Upper lobe of right lung (tissue), 1 donor: Measurements from ENCODE around the gene RAD51C. TPM values are rescaled to one million over a fixed set of nuclear protein-coding genes. Genes with fewer than 3 reads are reported as not detected.

Source experiments
- ATAC-seq: fragments of 200-7000 bp; cut with Tn5 transposase; one replicate; pipeline ENCODE4 v1.9.1; 2020; ENCODE audit warnings: mild to moderate bottlenecking, moderate library complexity
- DNase-seq: peaks from one replicate; pipeline ENCODE4 v3.0.0-alpha.2; 2020
- H3K27ac ChIP-seq: fragments of 200-600 bp; one replicate; pipeline ENCODE4 v1.8.0; 2022
- H3K27me3 ChIP-seq: fragments of 200-600 bp; one replicate; pipeline ENCODE4 v1.8.0; 2022; ENCODE audit warnings: mild to moderate bottlenecking
- H3K36me3 ChIP-seq: fragments of 200-600 bp; one replicate; pipeline ENCODE4 v1.8.0; 2022
- H3K4me1 ChIP-seq: fragments of 200-600 bp; one replicate; pipeline ENCODE4 v1.8.0; 2022
- H3K4me3 ChIP-seq: fragments of 200-600 bp; one replicate; pipeline ENCODE4 v1.8.0; 2022; ENCODE audit warnings: mild to moderate bottlenecking
- H3K9me3 ChIP-seq: fragments of 200-600 bp; one replicate; pipeline ENCODE4 v1.8.0; 2022
- intact Hi-C: fragments of 100-400 bp; cut with DNase I; formaldehyde crosslinking; loops from one replicate; pipeline ENCODE4 v1.11.0; 2022
- total RNA-seq: library from RNA; stranded (reverse); fragmentation: NEBNext Ultra II Directional; extraction: Animal tissue kit (Norgen Biotek cat#: 25700); gene quantifications from one replicate; pipeline ENCODE4 v1.2.1, GENCODE V29; 2021
- TF ChIP-seq, protein P1 (sequence below): fragments of 200-600 bp; IDR thresholded peaks from one replicate; pipeline ENCODE4 v1.8.0; 2022; ENCODE audit warnings: antibody characterized with exemption
- donor health status: DM: no; HTN: yes; CAD: no; lungs with severe emphysema.

RAD51C gene
- total RNA-seq, 1 donor from 2014 or later, result 15.3 TPM

GRCh38 chr17:58691701-58692238 is 632 bp upstream of the RAD51C start, which contains the start of gene TEX14:
TSS of gene TEX14 (minus strand) at chr17:58692045. CDS start at chr17:58652001, 40,044 bp downstream.
- Histone ChIP-seq H3K9me3 (no peaks in the 10 kb centered on the region), H3K4me1 (peaks cover 16% of the 10 kb centered on the region), H3K27me3 (no peaks in the 10 kb centered on the region), H3K4me3 (peak within 1 kb of the TSS; percentile 88), H3K36me3 (no peaks in the 10 kb centered on the region), H3K27ac (peak within 1 kb of the TSS; percentile 88)
- no peak for ATAC-seq
- DNase-seq, result no peak
- TF ChIP-seq, protein P1, sequence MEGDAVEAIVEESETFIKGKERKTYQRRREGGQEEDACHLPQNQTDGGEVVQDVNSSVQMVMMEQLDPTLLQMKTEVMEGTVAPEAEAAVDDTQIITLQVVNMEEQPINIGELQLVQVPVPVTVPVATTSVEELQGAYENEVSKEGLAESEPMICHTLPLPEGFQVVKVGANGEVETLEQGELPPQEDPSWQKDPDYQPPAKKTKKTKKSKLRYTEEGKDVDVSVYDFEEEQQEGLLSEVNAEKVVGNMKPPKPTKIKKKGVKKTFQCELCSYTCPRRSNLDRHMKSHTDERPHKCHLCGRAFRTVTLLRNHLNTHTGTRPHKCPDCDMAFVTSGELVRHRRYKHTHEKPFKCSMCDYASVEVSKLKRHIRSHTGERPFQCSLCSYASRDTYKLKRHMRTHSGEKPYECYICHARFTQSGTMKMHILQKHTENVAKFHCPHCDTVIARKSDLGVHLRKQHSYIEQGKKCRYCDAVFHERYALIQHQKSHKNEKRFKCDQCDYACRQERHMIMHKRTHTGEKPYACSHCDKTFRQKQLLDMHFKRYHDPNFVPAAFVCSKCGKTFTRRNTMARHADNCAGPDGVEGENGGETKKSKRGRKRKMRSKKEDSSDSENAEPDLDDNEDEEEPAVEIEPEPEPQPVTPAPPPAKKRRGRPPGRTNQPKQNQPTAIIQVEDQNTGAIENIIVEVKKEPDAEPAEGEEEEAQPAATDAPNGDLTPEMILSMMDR, result no peak
- intact Hi-C loops, result no loop called here

GRCh38 chr17:58693208-58693607 is 806 bp downstream of the RAD51C start:
- TF ChIP-seq, protein P1, result no peak
- Histone ChIP-seq H3K4me3 (peak overlapping the region; percentile 88), H3K36me3 (no peaks in the 10 kb centered on the region), H3K27me3 (no peaks in the 10 kb centered on the region), H3K27ac (no peak overlapping the region), H3K4me1 (peaks cover 16% of the 10 kb centered on the region), H3K9me3 (no peaks in the 10 kb centered on the region)
- intact Hi-C loops, result no loop called here
- DNase-seq (no peak), ATAC-seq (no peak)

GRCh38 chr17:58693751-58694150 is 1.3 kb downstream of the RAD51C start:
- Histone ChIP-seq H3K36me3 (no peaks in the 10 kb centered on the region), H3K27ac (no peak overlapping the region), H3K4me3 (no peak overlapping the region), H3K4me1 (peaks cover 16% of the 10 kb centered on the region), H3K9me3 (no peaks in the 10 kb centered on the region), H3K27me3 (no peaks in the 10 kb centered on the region)
- ATAC-seq, result no peak
- intact Hi-C loops, result no loop called here
- no peak for DNase-seq
- TF ChIP-seq, protein P1, result no peak

- Histone ChIP-seq H3K27ac (no peak overlapping the region), H3K27me3 (no peaks in the 10 kb centered on the region), H3K36me3 (no peaks in the 10 kb centered on the region), H3K4me3 (no peak overlapping the region), H3K4me1 (peaks cover 16% of the 10 kb centered on the region), H3K9me3 (no peaks in the 10 kb centered on the region)
- intact Hi-C loops, result no loop called here
- ATAC-seq, result no peak
- TF ChIP-seq, protein P1, result no peak
- DNase-seq, result no peak
These were observed 1.9 kb downstream of the RAD51C start for GRCh38 chr17:58694302-58694701.

GRCh38 chr17:58694826-58695225 is 2.4 kb downstream of the RAD51C start:
- intact Hi-C loops, result no loop called here
- no peaks in the 10 kb centered on the region for H3K27me3 ChIP-seq
- H3K9me3 ChIP-seq, result no peaks in the 10 kb centered on the region
- H3K4me1 ChIP-seq, result peaks cover 16% of the 10 kb centered on the region
- TF ChIP-seq, protein P1, result no peak
- H3K4me3 ChIP-seq, result no peak overlapping the region
- no peak for DNase-seq
- no peak overlapping the region for H3K27ac ChIP-seq
- ATAC-seq, result no peak
- H3K36me3 ChIP-seq, result peaks cover 3% of the 10 kb centered on the region

- Histone ChIP-seq H3K36me3 (peaks cover 23% of the 10 kb centered on the region), H3K9me3 (no peaks in the 10 kb centered on the region), H3K4me1 (no peaks in the 10 kb centered on the region), H3K4me3 (no peak overlapping the region), H3K27ac (no peak overlapping the region), H3K27me3 (no peaks in the 10 kb centered on the region)
- ATAC-seq (no peak), DNase-seq (no peak)
- TF ChIP-seq, protein P1, result no peak
- intact Hi-C loops, result no loop called here
These were observed 7.4 kb downstream of the RAD51C start for GRCh38 chr17:58699771-58700170.
